CD4-positive, alpha-beta memory T cell (primary cell): ENCODE data around the gene FSTL4. TPM values are rescaled to one million over a fixed set of nuclear protein-coding genes. Genes with fewer than 3 reads are reported as not detected.

Source experiments
- CTCF ChIA-PET: fragments of 350-600 bp; sonication (Branson Sonifier 250); formaldehyde crosslinking; loops from one replicate; lab custom pipeline; 2021; ENCODE audit warnings: inconsistent platforms; ENCODE audit not compliant: partially characterized antibody; lab: Charles Lee
- POLR2A ChIA-PET: fragments of 350-600 bp; sonication (Branson Sonifier 250); formaldehyde crosslinking; loops from one replicate; lab custom pipeline; 2021; ENCODE audit not compliant: partially characterized antibody; lab: Charles Lee
- DNase-seq, 5 donors: peaks; one replicate each; pipeline versions ENCODE4 v3.0.0 to v3.0.0-alpha.2; 2020 to 2022; ENCODE audit warnings: mixed read lengths in 1 of 5
- H3K27ac ChIP-seq: one replicate; pipeline ENCODE4 v1.7.0; 2013; ENCODE audit warnings: low read depth, low read length
- H3K27me3 ChIP-seq: 2 replicates; pipeline ENCODE4 v1.7.0; 2013; ENCODE audit warnings: mild to moderate bottlenecking, low read length, moderate library complexity; ENCODE audit not compliant: insufficient read depth
- H3K36me3 ChIP-seq: 2 replicates; pipeline ENCODE4 v1.7.0; 2013; ENCODE audit warnings: mild to moderate bottlenecking, low read length, moderate library complexity; ENCODE audit not compliant: insufficient read depth
- H3K4me1 ChIP-seq: 2 replicates; pipeline ENCODE4 v1.7.0; 2013; ENCODE audit warnings: mild to moderate bottlenecking, low read length, moderate library complexity; ENCODE audit not compliant: insufficient read depth
- H3K4me3 ChIP-seq, 2 donors: one replicate each; pipeline ENCODE4 v1.7.0; 2013; ENCODE audit warnings: low read length in 2 of 2, mild to moderate bottlenecking in 1 of 2
- H3K9me3 ChIP-seq, 2 donors: one replicate each; pipeline ENCODE4 v1.7.0; 2013; ENCODE audit warnings: low read length in 2 of 2, control low read depth in 1 of 2; ENCODE audit not compliant: control insufficient read depth in 1 of 2
- H3K27ac Mint-ChIP-seq, 7 donors: one replicate each; pipeline ENCODE4 v1.8.0; 2020 to 2021; ENCODE audit warnings: mixed read lengths in 7 of 7, mild to moderate bottlenecking in 6 of 7, inconsistent platforms in 3 of 7, moderate library complexity in 3 of 7
- H3K27me3 Mint-ChIP-seq, 2 donors: one replicate each; pipeline ENCODE4 v1.8.0; 2020 to 2021; ENCODE audit warnings: mixed read lengths in 2 of 2
- H3K36me3 Mint-ChIP-seq, 2 donors: one replicate each; pipeline ENCODE4 v1.8.0; 2020 to 2021; ENCODE audit warnings: mixed read lengths in 2 of 2, inconsistent platforms in 1 of 2, mild to moderate bottlenecking in 1 of 2
- H3K4me1 Mint-ChIP-seq, 4 donors: one replicate each; pipeline ENCODE4 v1.8.0; 2020 to 2021; ENCODE audit warnings: mixed read lengths in 4 of 4, mild to moderate bottlenecking in 1 of 4
- H3K4me3 Mint-ChIP-seq, 8 donors: one replicate each; pipeline ENCODE4 v1.8.0; 2020 to 2021; ENCODE audit warnings: mixed read lengths in 8 of 8, mild to moderate bottlenecking in 7 of 8, moderate library complexity in 6 of 8, inconsistent platforms in 3 of 8
- H3K9me3 Mint-ChIP-seq, 8 donors: one replicate each; pipeline ENCODE4 v1.8.0; 2020 to 2021; ENCODE audit warnings: mixed read lengths in 8 of 8, mild to moderate bottlenecking in 5 of 8, inconsistent platforms in 3 of 8, moderate library complexity in 1 of 8
- intact Hi-C: fragments of 100-400 bp; cut with micrococcal nuclease; formaldehyde crosslinking; loops from one replicate; pipeline ENCODE4 v1.15.1; 2023
- polyA plus RNA-seq, 2 donors: library from polyadenylated mRNA; unstranded; fragments of 300-500 nt; fragmentation: Illumina TruSeq; gene quantifications; one replicate each; pipeline ENCODE4 v1.2.3, GENCODE V29; 2021
- total RNA-seq, 2 experiments: library from RNA; stranded (reverse); gene quantifications; one replicate each; pipeline ENCODE4 v1.2.3, GENCODE V29; 2021

The FSTL4 gene
- total and polyA plus RNA-seq, 4 experiments from 2014 or later: not detected

DNA sequence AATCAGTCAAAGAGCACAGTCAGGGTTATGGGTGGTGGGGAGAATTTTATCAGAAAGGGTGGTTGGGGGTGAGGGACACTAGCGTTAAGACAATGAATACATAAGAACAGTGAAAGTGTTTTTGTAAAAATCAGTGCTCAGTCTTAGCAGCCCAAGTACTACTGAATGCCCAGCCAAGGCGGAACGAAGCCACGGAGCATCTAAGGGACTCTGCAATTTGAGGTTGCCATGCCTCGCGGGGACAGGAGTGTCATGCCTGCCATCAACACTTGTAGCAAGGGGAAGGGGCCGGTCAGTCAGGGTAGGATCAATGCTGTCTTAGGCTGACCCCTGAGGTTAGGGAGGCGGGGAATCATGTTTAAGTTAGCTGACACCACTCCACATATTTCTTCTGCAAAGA, 13.3 kb downstream of the FSTL4 start:
- Histone ChIP-seq H3K36me3 (no peaks in the 10 kb centered on the region), H3K27me3 (no peaks in the 10 kb centered on the region), H3K27ac (no peak overlapping the region), H3K9me3 (no peaks in the 10 kb centered on the region), H3K4me1 (no peaks in the 10 kb centered on the region), H3K4me3 (no peak overlapping the region)
- Mint-ChIP-seq H3K27ac (no peak overlapping the region), H3K27me3 (peaks cover 4 to 12% of the 10 kb centered on the region in 2 donors), H3K4me1 (no peaks in the 10 kb centered on the region), H3K9me3 (no peaks in the 10 kb centered on the region), H3K4me3 (no peak overlapping the region), H3K36me3 (no peaks in the 10 kb centered on the region)
- no peak for DNase-seq
- intact Hi-C loops: no loop called here
- ChIA-PET POLR2A (no interaction called here), CTCF (no interaction called here)

- intact Hi-C loops: no loop called here
- Histone ChIP-seq H3K4me1 (no peaks in the 10 kb centered on the region), H3K9me3 (no peaks in the 10 kb centered on the region), H3K27ac (no peak overlapping the region), H3K36me3 (no peaks in the 10 kb centered on the region), H3K4me3 (no peak overlapping the region), H3K27me3 (no peaks in the 10 kb centered on the region)
- Mint-ChIP-seq H3K9me3 (no peaks in the 10 kb centered on the region), H3K27ac (no peak overlapping the region), H3K4me3 (no peak overlapping the region), H3K27me3 (peaks cover 1 to 6% of the 10 kb centered on the region in 2 donors), H3K4me1 (no peaks in the 10 kb centered on the region), H3K36me3 (no peaks in the 10 kb centered on the region)
- ChIA-PET POLR2A (no interaction called here), CTCF (no interaction called here)
- no peak for DNase-seq
These were observed 16.3 kb downstream of the FSTL4 start for GRCh38 chr5:133596049-133596448.

GRCh38 chr5:133595465-133595864, 16.9 kb downstream of the FSTL4 start:
- Mint-ChIP-seq H3K4me3 (no peak overlapping the region), H3K9me3 (no peaks in the 10 kb centered on the region), H3K27ac (no peak overlapping the region), H3K36me3 (no peaks in the 10 kb centered on the region), H3K4me1 (no peaks in the 10 kb centered on the region), H3K27me3 (peaks cover 1 to 6% of the 10 kb centered on the region in 2 donors)
- intact Hi-C loops: no loop called here
- H3K9me3 ChIP-seq: no peaks in the 10 kb centered on the region
- CTCF ChIA-PET: no interaction called here
- no peaks in the 10 kb centered on the region for H3K4me1 ChIP-seq
- POLR2A ChIA-PET: no interaction called here
- DNase-seq: no peak
- H3K27me3 ChIP-seq: no peaks in the 10 kb centered on the region
- no peaks in the 10 kb centered on the region for H3K36me3 ChIP-seq
- H3K4me3 ChIP-seq: no peak overlapping the region
- H3K27ac ChIP-seq: no peak overlapping the region

DNA sequence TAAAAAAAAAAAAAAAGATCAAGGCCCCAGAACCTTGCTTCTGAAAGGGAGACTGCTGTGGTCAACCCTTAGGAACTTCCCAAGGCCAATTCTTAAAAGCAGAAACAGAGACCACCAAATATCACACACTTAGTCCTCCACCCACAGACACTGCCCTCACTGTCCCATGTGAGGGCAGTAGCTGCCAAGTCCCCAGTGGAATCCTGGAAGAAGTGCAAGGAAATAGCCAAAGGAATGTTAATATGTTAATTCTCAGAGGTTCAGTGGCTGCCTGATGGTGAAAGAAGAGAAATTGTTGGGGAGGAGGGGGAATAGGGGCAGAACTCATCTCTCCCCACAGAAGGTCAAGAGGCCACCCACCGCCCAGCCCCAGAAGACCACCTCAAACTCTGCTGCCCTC, 23.1 kb downstream of the FSTL4 start:
- Mint-ChIP-seq H3K4me3 (no peak overlapping the region), H3K27me3 (peaks cover 1 to 3% of the 10 kb centered on the region in 2 donors), H3K36me3 (no peaks in the 10 kb centered on the region), H3K9me3 (no peaks in the 10 kb centered on the region), H3K27ac (no peak overlapping the region), H3K4me1 (no peaks in the 10 kb centered on the region)
- Histone ChIP-seq H3K27me3 (no peaks in the 10 kb centered on the region), H3K4me3 (no peak overlapping the region), H3K4me1 (no peaks in the 10 kb centered on the region), H3K9me3 (no peaks in the 10 kb centered on the region), H3K36me3 (no peaks in the 10 kb centered on the region), H3K27ac (no peak overlapping the region)
- intact Hi-C loops: no loop called here
- ChIA-PET POLR2A (no interaction called here), CTCF (no interaction called here)
- no peak for DNase-seq

DNA sequence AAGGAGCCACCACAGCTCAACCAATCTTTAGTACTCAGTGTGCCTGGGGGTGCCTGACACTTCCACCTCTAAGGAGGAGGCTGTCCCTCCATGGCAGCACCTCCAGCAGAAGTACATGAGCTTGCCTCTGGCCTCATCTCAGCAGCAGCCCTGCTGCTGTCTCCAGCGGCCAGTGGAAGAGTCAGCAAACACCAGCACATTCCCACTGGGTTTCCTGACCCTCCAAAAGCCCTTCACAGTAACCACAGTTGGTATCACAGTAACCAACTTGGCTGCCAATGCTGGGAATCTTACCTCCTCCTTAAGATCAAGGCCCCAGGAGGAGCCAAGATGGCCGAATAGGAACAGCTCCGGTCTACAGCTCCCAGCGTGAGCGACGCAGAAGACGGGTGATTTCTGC, 29.4 kb downstream of the FSTL4 start:
- POLR2A ChIA-PET: no interaction called here
- no peak overlapping the region for H3K27ac ChIP-seq
- no peaks in the 10 kb centered on the region for H3K4me1 Mint-ChIP-seq
- H3K9me3 ChIP-seq: no peaks in the 10 kb centered on the region
- no peak overlapping the region for H3K4me3 Mint-ChIP-seq
- H3K27me3 ChIP-seq: no peaks in the 10 kb centered on the region
- no peaks in the 10 kb centered on the region for H3K4me1 ChIP-seq
- no peaks in the 10 kb centered on the region for H3K36me3 Mint-ChIP-seq
- intact Hi-C loops: no loop called here
- no peak for DNase-seq
- no peaks in the 10 kb centered on the region for H3K36me3 ChIP-seq
- peaks cover 0 to 6% (median 0%) of the 10 kb centered on the region in 8 donors for H3K9me3 Mint-ChIP-seq
- no peak overlapping the region for H3K4me3 ChIP-seq
- H3K27ac Mint-ChIP-seq: no peak overlapping the region
- CTCF ChIA-PET: no interaction called here
- H3K27me3 Mint-ChIP-seq: peaks cover 19 to 23% of the 10 kb centered on the region in 2 donors

DNA sequence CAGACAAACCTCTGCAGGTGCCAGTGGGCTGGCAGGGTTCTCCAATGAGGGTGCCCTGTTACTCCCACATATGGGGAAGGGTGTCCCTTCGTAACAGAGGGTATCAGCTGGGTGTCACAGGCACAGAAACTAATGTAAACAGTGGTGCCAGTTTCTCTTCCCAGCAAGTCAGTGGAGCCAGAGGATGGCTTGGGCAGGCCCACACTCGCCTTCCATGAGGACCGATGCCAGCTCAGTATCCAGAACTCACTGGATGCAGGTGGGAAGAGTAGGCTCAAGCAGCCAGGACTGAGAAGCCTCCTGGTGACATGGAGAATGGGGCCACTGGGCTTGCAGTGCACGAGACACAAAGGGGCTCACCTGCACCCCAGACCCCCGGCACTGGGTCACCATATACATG, 30.4 kb downstream of the FSTL4 start:
- intact Hi-C loops: no loop called here
- Histone ChIP-seq H3K4me1 (no peaks in the 10 kb centered on the region), H3K27me3 (no peaks in the 10 kb centered on the region), H3K9me3 (no peaks in the 10 kb centered on the region), H3K36me3 (no peaks in the 10 kb centered on the region), H3K27ac (no peak overlapping the region), H3K4me3 (no peak overlapping the region)
- Mint-ChIP-seq H3K36me3 (no peaks in the 10 kb centered on the region), H3K4me3 (no peak overlapping the region), H3K4me1 (no peaks in the 10 kb centered on the region), H3K27ac (no peak overlapping the region), H3K9me3 (peaks cover 0 to 6% (median 0%) of the 10 kb centered on the region in 8 donors), H3K27me3 (peaks cover 23 to 27% of the 10 kb centered on the region in 2 donors)
- POLR2A ChIA-PET: interaction anchor here (0.6 kb wide), 1 partner anchor 63 kb away, joined by 3 read pairs; no protein-coding TSS in a partner anchor
- CTCF ChIA-PET: no interaction called here
- no peak for DNase-seq

GRCh38 chr5:133581348-133581747, 31.0 kb downstream of the FSTL4 start:
- H3K9me3 Mint-ChIP-seq: peaks cover 0 to 6% (median 0%) of the 10 kb centered on the region in 8 donors
- no peak overlapping the region for H3K4me3 Mint-ChIP-seq
- POLR2A ChIA-PET: interaction anchor here (0.6 kb wide), 1 partner anchor 62 kb away, joined by 3 read pairs; no protein-coding TSS in a partner anchor
- Histone ChIP-seq H3K36me3 (no peaks in the 10 kb centered on the region), H3K4me1 (no peaks in the 10 kb centered on the region), H3K27me3 (no peaks in the 10 kb centered on the region), H3K27ac (no peak overlapping the region), H3K4me3 (no peak overlapping the region), H3K9me3 (no peaks in the 10 kb centered on the region)
- no peaks in the 10 kb centered on the region for H3K4me1 Mint-ChIP-seq
- no peaks in the 10 kb centered on the region for H3K36me3 Mint-ChIP-seq
- DNase-seq: no peak
- CTCF ChIA-PET: no interaction called here
- intact Hi-C loops: no loop called here
- no peak overlapping the region for H3K27ac Mint-ChIP-seq
- peaks cover 23 to 28% of the 10 kb centered on the region in 2 donors for H3K27me3 Mint-ChIP-seq

DNA sequence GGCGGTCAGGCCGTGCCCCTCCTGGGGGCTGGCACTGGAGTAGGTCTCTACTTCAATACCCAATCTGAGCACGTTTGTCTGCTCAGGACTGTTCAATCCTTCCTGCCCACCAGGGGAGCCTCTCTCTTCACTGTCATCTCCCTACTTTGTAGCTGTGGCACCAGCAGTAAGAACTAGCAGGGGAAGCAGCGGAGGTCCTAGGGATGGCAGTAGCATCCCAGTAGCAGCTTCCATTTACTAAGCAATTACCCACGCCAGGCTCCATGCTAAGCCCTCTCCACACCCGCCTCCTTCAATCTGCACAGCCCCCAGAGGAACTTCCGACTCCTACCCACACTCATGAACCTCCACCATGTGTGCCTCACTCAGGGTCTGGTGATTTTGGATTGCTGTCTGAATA, 31.7 kb downstream of the FSTL4 start:
- Histone ChIP-seq H3K27ac (no peak overlapping the region), H3K9me3 (no peaks in the 10 kb centered on the region), H3K27me3 (no peaks in the 10 kb centered on the region), H3K36me3 (no peaks in the 10 kb centered on the region), H3K4me1 (no peaks in the 10 kb centered on the region), H3K4me3 (no peak overlapping the region)
- no peak overlapping the region for H3K4me3 Mint-ChIP-seq
- H3K4me1 Mint-ChIP-seq: no peaks in the 10 kb centered on the region
- no peaks in the 10 kb centered on the region for H3K36me3 Mint-ChIP-seq
- intact Hi-C loops: no loop called here
- POLR2A ChIA-PET: no interaction called here
- DNase-seq: no peak
- H3K27ac Mint-ChIP-seq: no peak overlapping the region
- H3K9me3 Mint-ChIP-seq: peaks cover 0 to 6% (median 0%) of the 10 kb centered on the region in 8 donors
- CTCF ChIA-PET: no interaction called here
- H3K27me3 Mint-ChIP-seq: peaks cover 23 to 30% of the 10 kb centered on the region in 2 donors
